Calu3 (cell line): ENCODE data around the gene HAUS7. TPM values are rescaled to one million over a fixed set of nuclear protein-coding genes. Genes with fewer than 3 reads are reported as not detected.

Experiments used
- BruUV-seq: library from RNA; stranded (reverse); fragments of 400-500 nt; replicated peaks from 2 replicates; lab custom pipeline; 2021; lab: Mats Ljungman, UMichigan
- CTCF ChIA-PET: fragments of 300-600 bp; sonication (Branson Sonifier 250); formaldehyde crosslinking; loops from one replicate; lab custom pipeline; 2022; ENCODE audit warnings: antibody characterized with exemption; lab: Charles Lee
- DNase-seq: peaks from one replicate; pipeline ENCODE4 v3.0.0; 2022
- H3K27ac Mint-ChIP-seq: one replicate; pipeline ENCODE4 v1.8.0; 2022; ENCODE audit warnings: mixed read lengths; ENCODE audit not compliant: unreplicated experiment
- H3K27me3 Mint-ChIP-seq: one replicate; pipeline ENCODE4 v1.8.0; 2022; ENCODE audit warnings: mixed read lengths; ENCODE audit not compliant: unreplicated experiment
- H3K36me3 Mint-ChIP-seq: one replicate; pipeline ENCODE4 v1.8.0; 2022; ENCODE audit warnings: mild to moderate bottlenecking, moderate library complexity, mixed read lengths; ENCODE audit not compliant: insufficient read depth, unreplicated experiment
- H3K4me1 Mint-ChIP-seq: one replicate; pipeline ENCODE4 v1.8.0; 2022; ENCODE audit warnings: mild to moderate bottlenecking, low read depth, mixed read lengths; ENCODE audit not compliant: unreplicated experiment
- H3K4me3 Mint-ChIP-seq: one replicate; pipeline ENCODE4 v1.8.0; 2022; ENCODE audit warnings: mild to moderate bottlenecking, low read depth, moderate library complexity, mixed read lengths; ENCODE audit not compliant: unreplicated experiment
- H3K9me3 Mint-ChIP-seq: one replicate; pipeline ENCODE4 v1.8.0; 2022; ENCODE audit warnings: low read depth, mixed read lengths; ENCODE audit not compliant: unreplicated experiment
- intact Hi-C: fragments of 100-400 bp; cut with micrococcal nuclease; formaldehyde crosslinking; loops from one replicate; pipeline ENCODE4 v1.10.0; 2022; ENCODE audit not compliant: unreplicated experiment
- total RNA-seq: library from RNA; stranded (reverse); gene quantifications from 2 replicates; pipeline ENCODE4 v1.2.3, GENCODE V29; 2022
- TF ChIP-seq, protein P1 (sequence below): fragments of 200-600 bp; IDR thresholded peaks from one replicate; pipeline ENCODE4 v1.8.0; 2022; ENCODE audit warnings: antibody characterized with exemption; ENCODE audit not compliant: unreplicated experiment

The HAUS7 gene
- total RNA-seq, 1 experiment from 2014 or later: 38.6 TPM

DNA sequence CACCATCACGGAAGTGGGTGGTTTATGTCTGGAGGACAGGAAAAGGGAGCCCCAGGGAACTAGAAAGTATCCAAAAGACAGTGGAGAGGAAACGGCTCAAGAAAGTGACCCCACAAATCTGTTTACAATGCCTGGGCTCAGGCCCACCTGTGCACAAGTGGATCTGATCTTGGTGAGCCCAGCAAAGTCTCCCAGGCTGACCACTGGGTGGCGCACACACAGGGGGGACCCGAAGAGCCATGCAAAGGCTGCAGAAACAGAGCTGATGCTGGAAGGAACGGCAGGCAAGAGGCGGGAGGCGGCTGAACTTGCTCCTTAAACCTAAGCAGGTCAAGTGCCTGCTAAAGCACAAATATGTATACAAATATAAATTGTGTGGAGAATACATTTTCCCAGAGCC, 9.6 kb downstream of the HAUS7 start:
- intact Hi-C loops: no loop called here
- no TSS peak for BruUV-seq
- CTCF ChIA-PET: interaction anchor here (0.6 to 1.6 kb wide), 5 partner anchors 10 to 428 kb away, joined by 3 to 9 read pairs (median 4); partner anchors contain the start of gene HAUS7
- peak; percentile 65 for DNase-seq
- no peak overlapping the region for H3K27ac Mint-ChIP-seq
- TF ChIP-seq, protein P1, sequence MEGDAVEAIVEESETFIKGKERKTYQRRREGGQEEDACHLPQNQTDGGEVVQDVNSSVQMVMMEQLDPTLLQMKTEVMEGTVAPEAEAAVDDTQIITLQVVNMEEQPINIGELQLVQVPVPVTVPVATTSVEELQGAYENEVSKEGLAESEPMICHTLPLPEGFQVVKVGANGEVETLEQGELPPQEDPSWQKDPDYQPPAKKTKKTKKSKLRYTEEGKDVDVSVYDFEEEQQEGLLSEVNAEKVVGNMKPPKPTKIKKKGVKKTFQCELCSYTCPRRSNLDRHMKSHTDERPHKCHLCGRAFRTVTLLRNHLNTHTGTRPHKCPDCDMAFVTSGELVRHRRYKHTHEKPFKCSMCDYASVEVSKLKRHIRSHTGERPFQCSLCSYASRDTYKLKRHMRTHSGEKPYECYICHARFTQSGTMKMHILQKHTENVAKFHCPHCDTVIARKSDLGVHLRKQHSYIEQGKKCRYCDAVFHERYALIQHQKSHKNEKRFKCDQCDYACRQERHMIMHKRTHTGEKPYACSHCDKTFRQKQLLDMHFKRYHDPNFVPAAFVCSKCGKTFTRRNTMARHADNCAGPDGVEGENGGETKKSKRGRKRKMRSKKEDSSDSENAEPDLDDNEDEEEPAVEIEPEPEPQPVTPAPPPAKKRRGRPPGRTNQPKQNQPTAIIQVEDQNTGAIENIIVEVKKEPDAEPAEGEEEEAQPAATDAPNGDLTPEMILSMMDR: peak; percentile 69
- no peaks in the 10 kb centered on the region for H3K27me3 Mint-ChIP-seq
- H3K4me1 Mint-ChIP-seq: no peaks in the 10 kb centered on the region
- peaks cover 16% of the 10 kb centered on the region for H3K36me3 Mint-ChIP-seq
- no peaks in the 10 kb centered on the region for H3K9me3 Mint-ChIP-seq
- H3K4me3 Mint-ChIP-seq: no peak overlapping the region

DNA sequence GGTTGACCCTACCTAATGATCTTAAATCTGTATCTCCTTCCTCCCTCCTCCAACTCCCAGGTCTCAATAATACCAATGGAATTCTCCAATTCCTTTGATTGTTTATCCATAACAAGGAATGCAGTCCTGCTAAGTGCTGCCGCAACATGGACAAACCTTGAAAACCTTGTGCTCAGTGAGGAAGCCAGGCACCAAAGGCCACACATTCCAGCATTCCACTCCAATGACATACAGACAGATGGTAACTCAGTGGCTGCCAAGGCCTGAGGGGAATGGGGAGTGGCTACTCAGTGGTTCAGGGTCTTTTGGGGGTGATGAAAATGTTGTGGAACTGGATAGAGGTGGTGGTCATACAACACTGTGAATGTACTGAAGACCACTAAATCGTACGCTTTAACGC, 10.4 kb downstream of the HAUS7 start:
- H3K36me3 Mint-ChIP-seq: peaks cover 16% of the 10 kb centered on the region
- H3K27me3 Mint-ChIP-seq: no peaks in the 10 kb centered on the region
- intact Hi-C loops: no loop called here
- TF ChIP-seq, protein P1: no peak
- no peak for DNase-seq
- no peak overlapping the region for H3K4me3 Mint-ChIP-seq
- H3K27ac Mint-ChIP-seq: no peak overlapping the region
- CTCF ChIA-PET: interaction anchor here (1.2 kb wide), 1 partner anchor 427 kb away, joined by 4 read pairs; no protein-coding TSS in a partner anchor
- H3K9me3 Mint-ChIP-seq: no peaks in the 10 kb centered on the region
- no TSS peak for BruUV-seq
- no peaks in the 10 kb centered on the region for H3K4me1 Mint-ChIP-seq

DNA sequence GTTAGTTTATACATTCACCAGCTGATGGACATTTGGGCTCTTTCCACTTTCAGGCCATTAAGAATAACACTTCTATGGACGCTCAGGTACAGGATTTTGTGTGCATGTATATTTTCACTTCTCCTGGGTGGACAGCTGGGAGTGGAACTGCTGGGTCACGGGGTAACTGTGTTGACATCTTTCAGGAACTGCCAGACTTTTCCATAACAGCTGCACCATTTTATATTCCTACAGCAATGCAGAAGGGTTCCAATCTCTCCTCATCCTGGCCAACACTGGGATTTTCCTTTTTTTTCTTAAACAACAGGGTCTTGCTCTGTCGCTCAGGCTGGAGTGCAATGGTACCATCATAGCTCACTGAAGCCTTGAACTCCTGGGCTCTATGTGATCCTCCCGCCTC, 11.9 kb downstream of the HAUS7 start:
- no peak overlapping the region for H3K27ac Mint-ChIP-seq

DNA sequence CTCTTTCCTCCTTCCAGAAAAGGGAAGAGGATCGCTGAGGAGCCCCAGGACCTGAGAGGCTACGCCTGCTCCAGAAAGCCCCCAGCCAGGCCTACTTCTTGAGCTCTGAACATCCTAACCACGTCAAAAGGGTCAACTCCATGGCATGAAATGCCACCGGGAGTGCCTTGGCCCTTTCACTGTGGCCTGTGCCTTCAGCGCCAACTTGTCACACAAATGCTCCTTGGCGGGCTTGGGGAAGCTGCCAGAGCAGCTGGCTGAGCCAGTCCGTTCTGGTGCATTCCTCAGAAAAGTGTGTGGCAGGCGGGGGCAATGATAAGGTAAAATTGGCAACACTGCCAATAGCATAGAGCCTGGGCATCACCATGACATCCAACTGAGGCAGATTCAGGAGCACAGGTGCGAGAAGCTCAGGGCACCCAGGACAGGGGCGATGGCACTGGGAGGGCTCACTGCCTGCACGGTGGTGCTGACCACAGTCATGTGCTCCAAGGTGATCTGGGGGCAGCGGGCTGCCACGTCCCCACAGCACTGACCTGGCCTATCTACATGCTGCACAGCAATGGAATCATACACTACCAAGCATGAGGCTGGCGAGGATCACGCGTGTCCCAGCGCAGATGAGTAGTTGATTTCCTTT, 12.4 kb downstream of the HAUS7 start:
- peaks cover 8% of the 10 kb centered on the region for H3K36me3 Mint-ChIP-seq
- no peaks in the 10 kb centered on the region for H3K27me3 Mint-ChIP-seq
- H3K27ac Mint-ChIP-seq: no peak overlapping the region
- H3K9me3 Mint-ChIP-seq: no peaks in the 10 kb centered on the region
- no peak overlapping the region for H3K4me3 Mint-ChIP-seq
- no peaks in the 10 kb centered on the region for H3K4me1 Mint-ChIP-seq
- no peak for DNase-seq
- CTCF ChIA-PET: interaction anchor here (0.6 kb wide), 1 partner anchor 43 kb away, joined by 3 read pairs; no protein-coding TSS in a partner anchor
- TF ChIP-seq, protein P1: no peak
- BruUV-seq: no TSS peak
- intact Hi-C loops: no loop called here

More for the DNA sequence above, 11.9 kb downstream of the HAUS7 start:
- intact Hi-C loops: no loop called here
- TF ChIP-seq, protein P1: no peak
- DNase-seq: no peak
- Mint-ChIP-seq H3K4me3 (no peak overlapping the region), H3K27me3 (no peaks in the 10 kb centered on the region), H3K36me3 (peaks cover 8% of the 10 kb centered on the region), H3K4me1 (no peaks in the 10 kb centered on the region), H3K9me3 (no peaks in the 10 kb centered on the region)
- BruUV-seq: no TSS peak
- CTCF ChIA-PET: no interaction called here
